IMR-90 (cell line): ENCODE measurements around the gene STRN. TPM values are rescaled to one million over a fixed set of nuclear protein-coding genes. Genes with fewer than 3 reads are reported as not detected.

Source experiments
- ATAC-seq: fragments of 200-7000 bp; cut with Tn5 transposase; 2 replicates; pipeline ENCODE4 v1.9.1; 2020; ENCODE audit warnings: low read depth, mild to moderate bottlenecking, moderate library complexity
- BruUV-seq: library from RNA; stranded (reverse); fragments of 400-500 nt; replicated peaks from 2 replicates; lab custom pipeline; 2021; lab: Mats Ljungman, UMichigan
- CTCF ChIA-PET: fragments of 300-600 bp; formaldehyde crosslinking; extraction: SDS; loops from one replicate; lab custom pipeline; 2021; ENCODE audit warnings: antibody characterized with exemption; lab: Yijun Ruan, JAX
- POLR2A ChIA-PET: fragments of 300-600 bp; sonication (Branson Sonifier 250); formaldehyde crosslinking; loops from one replicate; lab custom pipeline; 2022; ENCODE audit warnings: antibody characterized with exemption; ENCODE audit not compliant: unreplicated experiment; lab: Charles Lee
- DNase-seq: peaks from one replicate; pipeline ENCODE4 v3.0.0; 2013
- H2AFZ ChIP-seq: replicated peaks from 2 replicates; pipeline ENCODE3; 2013; ENCODE audit warnings: low read length, mild to moderate bottlenecking; ENCODE audit not compliant: poor library complexity
- H2AK5ac ChIP-seq: 2 replicates; pipeline ENCODE4 v1.6.1; 2013; ENCODE audit warnings: low read depth, low read length, inconsistent platforms
- H2AK9ac ChIP-seq: replicated peaks from 2 replicates; pipeline ENCODE3; 2013; ENCODE audit warnings: mild to moderate bottlenecking, low read depth, low read length, moderate library complexity; ENCODE audit not compliant: poor library complexity
- H2BK120ac ChIP-seq: 2 replicates; pipeline ENCODE4 v1.6.1; 2013; ENCODE audit warnings: low read depth, low read length, inconsistent platforms
- H2BK15ac ChIP-seq: 3 replicates; pipeline ENCODE4 v1.6.1; 2013; ENCODE audit warnings: low read depth, low read length, inconsistent platforms
- H2BK20ac ChIP-seq: 2 replicates; pipeline ENCODE4 v1.6.1; 2013; ENCODE audit warnings: low read depth, mild to moderate bottlenecking, inconsistent platforms, low read length, moderate library complexity
- H2BK5ac ChIP-seq: 2 replicates; pipeline ENCODE4 v1.6.1; 2013; ENCODE audit warnings: mild to moderate bottlenecking, low read depth, low read length, inconsistent platforms; ENCODE audit not compliant: poor library complexity, severe bottlenecking
- H3K14ac ChIP-seq: replicated peaks from 2 replicates; pipeline ENCODE4 v1.6.1; 2013; ENCODE audit warnings: low read depth, low read length, inconsistent platforms
- H3K18ac ChIP-seq: 2 replicates; pipeline ENCODE4 v1.6.1; 2013; ENCODE audit warnings: low read depth, low read length, control low read depth
- H3K23ac ChIP-seq: 2 replicates; pipeline ENCODE4 v1.6.1; 2013; ENCODE audit warnings: low read depth, low read length, inconsistent platforms
- H3K27ac ChIP-seq: 2 replicates; pipeline ENCODE4 v1.5.1; 2013; ENCODE audit warnings: mild to moderate bottlenecking, control low read depth, low read length; ENCODE audit not compliant: insufficient read depth
- H3K27me3 ChIP-seq: 2 replicates; pipeline ENCODE4 v1.6.1; 2013; ENCODE audit warnings: low read length; ENCODE audit not compliant: control insufficient read depth, insufficient read depth
- H3K36me3 ChIP-seq: 2 replicates; pipeline ENCODE4 v1.6.1; 2013; ENCODE audit warnings: low read length, mixed read lengths; ENCODE audit not compliant: control insufficient read depth, insufficient read depth
- H3K4ac ChIP-seq: 2 replicates; pipeline ENCODE4 v1.6.1; 2013; ENCODE audit warnings: low read depth, low read length, inconsistent platforms
- H3K4me1 ChIP-seq: 2 replicates; pipeline ENCODE4 v1.6.1; 2013; ENCODE audit warnings: low read length, mixed read lengths; ENCODE audit not compliant: control insufficient read depth, insufficient read depth
- H3K4me2 ChIP-seq: 2 replicates; pipeline ENCODE4 v1.6.1; 2013; ENCODE audit warnings: low read depth, mild to moderate bottlenecking, control low read depth, low read length, moderate library complexity
- H3K4me3 ChIP-seq: 2 replicates; pipeline ENCODE4 v1.5.1; 2013; ENCODE audit warnings: low read depth, mild to moderate bottlenecking, control low read depth, low read length, moderate library complexity; ENCODE audit not compliant: insufficient read depth
- H3K56ac ChIP-seq: 2 replicates; pipeline ENCODE4 v1.6.1; 2013; ENCODE audit warnings: low read length, inconsistent platforms; ENCODE audit not compliant: insufficient read depth; ENCODE audit errors: extremely low read depth
- H3K79me1 ChIP-seq, 2 experiments: 2 replicates each; pipeline ENCODE4 v1.6.1; 2013; ENCODE audit warnings: low read length in 2 of 2, inconsistent platforms in 1 of 2, low read depth in 1 of 2
- H3K9ac ChIP-seq: 2 replicates; pipeline ENCODE4 v1.6.1; 2013; ENCODE audit warnings: low read depth, low read length, control low read depth
- H3K9me1 ChIP-seq: 2 replicates; pipeline ENCODE4 v1.6.1; 2013; ENCODE audit warnings: low read length, inconsistent platforms; ENCODE audit not compliant: insufficient read depth
- H3K9me3 ChIP-seq: 2 replicates; pipeline ENCODE4 v1.6.1; 2013; ENCODE audit warnings: low read length; ENCODE audit not compliant: control insufficient read depth, insufficient read depth
- H4K20me1 ChIP-seq: 2 replicates; pipeline ENCODE4 v1.6.1; 2013; ENCODE audit warnings: low read length, inconsistent platforms; ENCODE audit not compliant: insufficient read depth
- H4K5ac ChIP-seq: 2 replicates; pipeline ENCODE4 v1.6.1; 2013; ENCODE audit warnings: mild to moderate bottlenecking, low read depth, low read length, control low read depth
- H4K8ac ChIP-seq, 2 experiments: 2 replicates each; pipeline ENCODE4 v1.6.1; 2013; ENCODE audit warnings: low read depth in 2 of 2, low read length in 2 of 2, control low read depth in 1 of 2, inconsistent platforms in 1 of 2
- H4K91ac ChIP-seq: 2 replicates; pipeline ENCODE4 v1.6.1; 2013; ENCODE audit warnings: low read depth, low read length, inconsistent platforms; ENCODE audit not compliant: insufficient read depth
- BHLHE40 ChIP-seq: fragments of 150-350 bp; IDR thresholded peaks from 2 replicates; pipeline ENCODE4 v1.6.1; 2016; ENCODE audit warnings: mild to moderate bottlenecking, low read depth, low read length
- FOS ChIP-seq: fragments of 150-350 bp; IDR thresholded peaks from 2 replicates; pipeline ENCODE4 v1.6.1; 2016; ENCODE audit warnings: low read depth, low read length
- MAFK ChIP-seq: IDR thresholded peaks from 2 replicates; pipeline ENCODE4 v1.6.1; 2012; ENCODE audit warnings: low read depth, low read length, improper control_type of control experiment
- MAZ ChIP-seq: IDR thresholded peaks from 2 replicates; pipeline ENCODE4 v1.6.1; 2012; ENCODE audit warnings: low read depth, mild to moderate bottlenecking, low read length, improper control_type of control experiment, moderate library complexity, borderline replicate concordance
- POLR2A ChIP-seq: IDR thresholded peaks from 2 replicates; pipeline ENCODE4 v1.6.1; 2012; ENCODE audit warnings: mild to moderate bottlenecking, low read depth, low read length
- RCOR1 ChIP-seq: IDR thresholded peaks from 2 replicates; pipeline ENCODE4 v1.6.1; 2012; ENCODE audit warnings: mild to moderate bottlenecking, low read length, improper control_type of control experiment; ENCODE audit not compliant: insufficient replicate concordance
- RFX5 ChIP-seq: IDR thresholded peaks from 2 replicates; pipeline ENCODE4 v1.8.0; 2012; ENCODE audit warnings: low read depth, mild to moderate bottlenecking, low read length, moderate library complexity
- SMC3 ChIP-seq: fragments of 150-350 bp; IDR thresholded peaks from 2 replicates; pipeline ENCODE4 v1.6.1; 2016; ENCODE audit warnings: low read depth, mild to moderate bottlenecking, antibody characterized with exemption, low read length, moderate library complexity
- WGBS, 2 experiments: methylation state at CpG; one replicate each; pipeline versions ENCODE4 v1.1.5 to v1.1.7; 2013; ENCODE audit warnings: missing lambda C conversion rate in 2 of 2; ENCODE audit not compliant: insufficient read length in 1 of 2; ENCODE audit errors: extremely low coverage in 2 of 2; 5-methylcytosine and 5-hydroxymethylcytosine counted together
- dilution Hi-C: fragments of 300-500 bp; cut with HindIII; formaldehyde crosslinking; loops from one replicate; pipeline ENCODE4 v1.14.3; 2018; ENCODE audit warnings: low sequenced_read_pairs; ENCODE audit not compliant: unreplicated experiment
- in situ Hi-C: fragments of 300-500 bp; cut with MboI; formaldehyde crosslinking; loops from 3 replicates; pipeline ENCODE4 v1.14.3; 2019; ENCODE audit warnings: low sequenced_read_pairs, inconsistent platforms, mixed read lengths
- intact Hi-C: fragments of 100-400 bp; cut with micrococcal nuclease; formaldehyde crosslinking; loops from 2 replicates; pipeline ENCODE4 v1.10.0; 2022
- polyA plus RNA-seq, 3 experiments: library from polyadenylated mRNA; depleted of rRNA; stranded (reverse); fragments of >200 nt; gene quantifications; 2 replicates each; pipeline ENCODE4 v1.2.3, GENCODE V29; 2012; ENCODE audit warnings: low replicate concordance in 1 of 3
- total RNA-seq: library from RNA; depleted of rRNA; stranded (reverse); fragments of >200 nt; gene quantifications from 2 replicates; pipeline ENCODE4 v1.2.3, GENCODE V29; 2012

Gene STRN
- total and polyA plus RNA-seq, 2 of the 4 experiments (the other 2 are of a cell fraction), result 5.1 to 23.3 TPM

GRCh38 chr2:37013315-37013641 lies 46.9 kb upstream of the STRN start:
- no peaks in the 10 kb centered on the region for H4K20me1 ChIP-seq
- no TSS peak for BruUV-seq
- no peak overlapping the region for H3K14ac ChIP-seq
- in situ Hi-C loops, result no loop called here
- H2AFZ ChIP-seq, result no peak overlapping the region
- no peak for DNase-seq
- no peak overlapping the region for H2AK5ac ChIP-seq
- intact Hi-C loops, result no loop called here
- H2BK20ac ChIP-seq, result no peak overlapping the region
- H3K9me1 ChIP-seq, result no peaks in the 10 kb centered on the region
- no peak overlapping the region for H3K27ac ChIP-seq
- peaks cover 17% of the 10 kb centered on the region for H3K36me3 ChIP-seq
- H3K27me3 ChIP-seq, result no peaks in the 10 kb centered on the region
- no peak overlapping the region for H4K8ac ChIP-seq
- ATAC-seq, result no peak
- no peak overlapping the region for H2BK15ac ChIP-seq
- no peak overlapping the region for H3K4ac ChIP-seq
- ChIA-PET CTCF (interaction anchor here (1.0 kb wide), 1 partner anchor 10 kb away, joined by 3 read pairs; no protein-coding TSS in a partner anchor), POLR2A (no interaction called here)
- no peak overlapping the region for H3K9ac ChIP-seq
- WGBS, 2 experiments, result no CpG with 5 or more reads among the region's 4 CpGs
- no peak overlapping the region for H2BK5ac ChIP-seq
- H3K23ac ChIP-seq, result no peak overlapping the region
- dilution Hi-C loops, result no loop called here
- no peak overlapping the region for H4K5ac ChIP-seq
- H2AK9ac ChIP-seq, result no peak overlapping the region
- TF ChIP-seq SMC3 (no peak), BHLHE40 (no peak), POLR2A (no peak), MAFK (no peak), FOS (no peak), RFX5 (no peak), RCOR1 (no peak), MAZ (no peak)
- H3K4me1 ChIP-seq, result no peaks in the 10 kb centered on the region
- H3K18ac ChIP-seq, result no peak overlapping the region
- no peak overlapping the region for H3K4me3 ChIP-seq
- no peaks in the 10 kb centered on the region for H3K9me3 ChIP-seq
- no peak overlapping the region for H3K4me2 ChIP-seq
- H4K91ac ChIP-seq, result no peak overlapping the region
- no peak overlapping the region for H2BK120ac ChIP-seq
- no peaks in the 10 kb centered on the region for H3K79me1 ChIP-seq
- no peak overlapping the region for H3K56ac ChIP-seq
